Measurements from ENCODE around the gene KLF13.

DNA sequence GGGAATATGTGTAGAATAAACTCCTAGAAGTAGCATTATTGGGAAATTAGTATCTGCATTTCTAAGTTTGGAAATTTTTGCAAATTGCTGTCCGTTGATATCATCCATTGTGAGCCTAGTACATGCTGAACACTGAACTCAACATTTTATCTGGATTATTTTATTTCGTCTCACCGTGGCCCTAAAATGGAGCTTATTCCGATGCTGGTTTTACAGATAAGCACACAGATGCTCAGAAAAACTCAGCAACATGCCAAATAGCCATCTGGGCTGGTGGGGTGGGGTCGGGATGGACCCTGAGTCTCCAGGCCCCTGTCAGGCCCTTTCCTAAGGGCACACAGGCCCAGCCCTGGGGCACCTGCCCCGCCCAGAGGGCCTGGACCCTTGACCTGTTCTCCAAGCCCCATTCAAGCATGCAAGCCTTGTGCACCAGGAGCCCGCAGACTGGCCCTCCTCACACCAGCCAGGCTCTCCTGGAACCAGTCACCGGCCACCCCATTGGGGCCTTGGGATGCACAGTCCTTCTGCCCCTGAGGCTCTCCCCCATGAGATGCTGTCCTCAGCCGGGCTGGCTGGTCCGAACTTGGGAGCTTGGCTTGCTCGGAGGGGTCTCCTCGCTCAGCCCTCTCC lies 20.7 kb upstream of the KLF13 start:
- TF ChIP-seq CTCF (IDR thresholded peaks at IDR 0.05) (no peak), EZH2 (IDR thresholded peaks at IDR 0.05; ENCODE audit: borderline replicate concordance, insufficient read depth, low read depth, low read length, poor library complexity, severe bottlenecking) (no peak)

Data from B cell (primary cell).